Measurements from ENCODE around the gene ASPHD1. TPM values are rescaled to one million over a fixed set of nuclear protein-coding genes. Genes with fewer than 3 reads are reported as not detected.

Gene ASPHD1, protein sequence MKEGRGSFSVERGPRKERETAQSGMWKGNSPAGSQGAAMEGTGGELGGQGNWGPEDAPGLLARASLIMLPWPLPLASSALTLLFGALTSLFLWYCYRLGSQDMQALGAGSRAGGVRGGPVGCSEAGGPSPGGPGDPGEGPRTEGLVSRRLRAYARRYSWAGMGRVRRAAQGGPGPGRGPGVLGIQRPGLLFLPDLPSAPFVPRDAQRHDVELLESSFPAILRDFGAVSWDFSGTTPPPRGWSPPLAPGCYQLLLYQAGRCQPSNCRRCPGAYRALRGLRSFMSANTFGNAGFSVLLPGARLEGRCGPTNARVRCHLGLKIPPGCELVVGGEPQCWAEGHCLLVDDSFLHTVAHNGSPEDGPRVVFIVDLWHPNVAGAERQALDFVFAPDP
- 7.3 and 10.4 TPM in 2 replicates for total RNA-seq

DNA sequence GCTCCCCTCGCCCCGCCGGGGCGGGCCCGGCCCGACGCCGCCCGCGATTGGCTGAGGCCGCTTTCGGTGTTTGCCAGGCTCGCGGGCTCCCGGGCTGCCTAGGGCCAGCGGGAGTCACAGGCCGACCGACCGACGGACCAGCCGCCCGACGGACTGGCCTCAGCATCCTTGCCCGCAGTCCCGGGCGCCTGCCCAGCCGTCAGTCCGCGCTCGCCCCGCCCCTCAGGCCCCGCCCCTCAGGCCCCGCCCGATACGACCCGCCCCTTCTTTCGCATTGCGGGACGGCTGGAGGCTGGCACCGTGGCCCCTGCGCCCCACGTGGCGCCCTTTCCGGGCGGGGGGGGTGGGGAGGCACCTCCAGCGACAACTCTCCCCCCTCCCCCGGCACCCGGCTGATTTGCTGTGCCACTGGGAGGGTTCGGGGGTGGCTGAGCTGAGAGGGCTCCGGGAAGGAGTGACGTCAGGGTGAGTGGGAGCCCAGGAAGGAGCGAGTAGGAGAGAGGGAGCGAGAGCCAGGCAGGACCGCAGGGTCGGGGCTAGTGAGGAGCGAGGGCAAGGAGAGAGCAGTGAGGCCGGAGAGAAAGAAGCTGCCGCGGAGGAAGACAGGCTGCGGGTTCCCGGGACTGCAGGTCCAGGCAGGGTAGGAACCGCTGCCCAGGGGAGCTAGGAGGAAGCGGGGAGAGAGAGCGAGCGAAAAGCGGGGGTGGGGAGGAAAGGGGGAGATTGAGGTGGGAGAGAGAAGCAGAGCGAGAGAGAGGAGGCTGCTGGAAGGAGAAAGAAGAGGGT is at the start of gene ASPHD1:
TSS of gene ASPHD1 (plus strand) at position 387 of the 786 bp plus-strand sequence. CDS start 484 bp downstream, outside the sequence.

DNA sequence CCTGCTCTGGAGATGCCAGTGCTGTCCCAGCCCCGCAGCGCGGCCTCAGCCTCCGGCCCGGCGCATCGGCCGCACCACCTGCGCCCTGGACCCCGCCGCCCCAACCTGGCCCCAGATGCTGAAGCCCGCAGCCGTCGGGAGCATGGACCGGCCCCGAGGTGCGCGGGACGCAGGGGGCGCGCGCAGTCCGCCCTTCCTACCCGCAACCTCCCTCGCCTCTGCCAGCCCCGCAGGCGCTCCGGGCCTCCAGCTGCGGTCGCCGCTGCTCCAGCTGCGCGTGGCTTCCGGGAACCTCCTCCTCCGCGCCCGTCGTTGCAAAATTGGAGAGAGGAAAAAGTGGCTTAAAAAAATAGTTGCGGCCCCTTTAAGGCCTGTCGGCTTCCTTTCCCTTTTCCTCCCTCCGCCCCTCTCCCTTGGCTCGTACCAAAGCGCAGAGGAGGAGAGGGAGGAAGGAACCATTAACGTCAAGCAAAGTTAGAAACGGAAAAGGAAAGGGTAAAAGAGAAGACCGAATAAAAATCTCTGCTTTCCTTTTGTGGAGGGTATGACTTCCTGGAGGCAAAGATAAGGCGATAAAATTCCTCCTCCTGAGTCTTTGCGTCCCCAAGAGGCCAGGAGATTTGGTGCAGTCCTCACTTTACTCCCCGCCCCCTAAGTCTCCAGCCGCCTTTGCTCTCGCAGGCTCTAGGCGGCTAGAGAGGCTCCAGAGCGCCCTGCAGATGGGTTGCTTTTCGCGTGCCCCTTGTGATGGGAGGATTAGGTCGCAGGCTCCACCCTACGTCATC is 37.2 kb upstream of the ASPHD1 start, which contains the start of gene CDIPT:
TSS of gene CDIPT (minus strand) at position 343 of the 785 bp plus-strand sequence. CDS start 369 bp downstream, outside the sequence.

DNA sequence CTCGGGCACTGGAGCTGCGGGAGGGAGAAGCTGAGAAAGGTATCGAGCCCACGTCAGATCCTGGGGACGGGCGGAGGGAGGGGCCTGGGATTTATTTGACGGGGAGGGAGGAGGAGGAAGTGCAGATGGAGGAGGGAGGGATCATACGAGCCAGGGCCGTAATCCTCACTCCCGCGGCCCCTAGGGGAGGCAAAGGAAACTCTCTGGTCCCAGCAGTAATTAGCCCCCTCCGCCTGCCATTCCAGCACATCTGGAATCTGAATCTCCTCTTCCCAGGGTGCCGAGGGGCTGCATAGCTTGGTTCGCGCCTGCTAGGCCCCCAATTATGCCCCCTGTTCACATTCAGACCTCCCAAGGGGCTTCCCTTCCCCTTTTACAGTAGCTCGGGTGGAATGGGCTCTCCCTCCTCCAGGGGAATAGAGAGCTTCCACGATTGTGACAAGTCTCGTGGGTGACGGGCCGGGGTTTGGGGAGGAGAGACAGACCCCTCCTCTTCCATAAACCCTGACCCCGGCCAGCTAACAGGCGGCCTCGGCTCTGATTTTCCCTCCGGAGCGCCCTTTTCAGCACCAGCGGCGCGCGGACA is 679 bp upstream of the ASPHD1 start, which contains the start of gene SEZ6L2:
TSS of gene SEZ6L2 (minus strand) at position 35 of the 586 bp plus-strand sequence. CDS start 531 bp downstream, outside the sequence.

DNA sequence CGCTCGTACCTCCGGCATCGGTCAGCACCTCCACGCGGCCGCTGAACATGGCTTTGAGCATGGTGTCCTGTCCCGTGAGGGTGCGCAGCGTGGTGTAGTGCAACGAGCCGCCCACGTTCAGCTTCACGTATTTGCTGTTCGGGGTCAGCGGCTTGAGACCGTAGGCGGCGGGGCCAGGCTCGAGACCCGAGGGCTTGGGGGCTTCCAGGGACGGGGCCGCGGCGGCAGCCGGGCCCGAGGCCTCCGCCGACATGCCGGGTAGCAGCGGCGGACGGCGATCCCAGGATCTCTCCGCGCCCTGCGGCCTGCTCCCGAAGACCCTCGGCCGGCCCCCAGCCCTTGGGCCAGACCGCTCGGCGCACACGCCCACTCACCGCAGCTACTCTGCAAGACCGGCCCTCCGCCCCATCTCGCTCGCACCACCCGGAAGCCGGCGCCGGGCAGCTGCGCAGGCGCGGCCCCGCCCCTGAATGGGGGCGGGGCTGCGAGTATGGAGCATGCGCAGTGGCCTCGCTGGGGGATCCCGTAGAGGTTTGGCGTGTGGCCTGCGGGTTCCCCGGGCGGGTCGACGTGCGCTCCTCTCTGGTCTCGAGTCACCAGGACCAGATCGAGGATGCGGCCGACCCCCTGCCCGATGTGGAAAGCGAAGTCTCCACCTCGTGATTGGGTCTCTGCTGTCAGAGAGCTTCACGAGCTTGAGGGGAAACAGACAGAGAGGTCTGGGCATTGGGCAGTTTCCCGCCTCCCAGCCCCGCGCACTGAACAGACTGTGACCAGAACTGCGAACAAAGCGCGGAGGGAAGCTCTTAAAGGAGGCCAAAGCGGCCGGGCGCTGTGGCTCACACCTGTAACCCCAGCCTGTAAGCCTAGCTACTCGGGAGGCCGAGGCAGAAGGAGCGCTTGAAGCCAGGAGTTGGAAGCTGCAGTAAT is 25.8 kb downstream of the ASPHD1 start, which contains the start of gene KCTD13:
TSS of gene KCTD13 (minus strand) at position 446 of the 930 bp plus-strand sequence. CDS start at position 253, 193 bp downstream.

Other genes starting within 250 kb of the ASPHD1 start
- gene SPN, start 237.2 kb upstream of the ASPHD1 start, total RNA-seq, result under 0.01 and 0.09 TPM in 2 replicates
- 26.5 and 40.0 TPM in 2 replicates for gene QPRT, start 221.3 kb upstream of the ASPHD1 start, total RNA-seq
- not detected in 2 replicates for gene C16orf54, start 154.5 kb upstream of the ASPHD1 start, total RNA-seq
- not detected in 2 replicates for gene ZG16, start 122.2 kb upstream of the ASPHD1 start, total RNA-seq
- gene KIF22, start 109.7 kb upstream of the ASPHD1 start, total RNA-seq, result 5.5 and 8.0 TPM in 2 replicates
- 106 and 159 TPM in 2 replicates for gene MAZ, start 94.0 kb upstream of the ASPHD1 start, total RNA-seq
- gene PRRT2, start 88.3 kb upstream of the ASPHD1 start, total RNA-seq, result 0.92 and 1.3 TPM in 2 replicates
- gene PAGR1, start 84.3 kb upstream of the ASPHD1 start, total RNA-seq, result 11.2 and 14.2 TPM in 2 replicates
- gene MVP, start 80.0 kb upstream of the ASPHD1 start, total RNA-seq, result 338 and 371 TPM in 2 replicates
- 94.6 and 136 TPM in 2 replicates for gene CDIPT, start 37.3 kb upstream of the ASPHD1 start, total RNA-seq
- gene SEZ6L2, start 938 bp upstream of the ASPHD1 start, total RNA-seq, result 2.1 and 7.0 TPM in 2 replicates
- 3.5 and 4.8 TPM in 2 replicates for gene KCTD13, start 25.7 kb downstream of the ASPHD1 start, total RNA-seq
- gene TMEM219, start 61.6 kb downstream of the ASPHD1 start, total RNA-seq, result 81.2 and 82.3 TPM in 2 replicates
- 39.1 and 47.1 TPM in 2 replicates for gene TAOK2, start 73.4 kb downstream of the ASPHD1 start, total RNA-seq
- 5.0 and 5.6 TPM in 2 replicates for gene HIRIP3, start 95.1 kb downstream of the ASPHD1 start, total RNA-seq
- gene INO80E, start 95.8 kb downstream of the ASPHD1 start, total RNA-seq, result 11.9 and 15.2 TPM in 2 replicates
- 0.28 TPM in 1 of 2 replicates, not detected in the other for gene DOC2A, start 110.5 kb downstream of the ASPHD1 start, total RNA-seq
- gene C16orf92, start 122.7 kb downstream of the ASPHD1 start, total RNA-seq, result not detected in 2 replicates
- gene TLCD3B, start 130.8 kb downstream of the ASPHD1 start, total RNA-seq, result 0.09 TPM in 1 of 2 replicates, not detected in the other
- 617 and 861 TPM in 2 replicates for gene ALDOA, start 165.3 kb downstream of the ASPHD1 start, total RNA-seq
- gene PPP4C, start 175.5 kb downstream of the ASPHD1 start, total RNA-seq, result 193 and 224 TPM in 2 replicates
- under 0.01 and 0.09 TPM in 2 replicates for gene TBX6, start 191.4 kb downstream of the ASPHD1 start, total RNA-seq
- gene YPEL3, start 195.7 kb downstream of the ASPHD1 start, total RNA-seq, result 6.3 and 10.2 TPM in 2 replicates
- gene GDPD3, start 213.0 kb downstream of the ASPHD1 start, total RNA-seq, result 0.71 and 1.6 TPM in 2 replicates
- gene MAPK3, start 222.7 kb downstream of the ASPHD1 start, total RNA-seq, result 28.4 and 41.2 TPM in 2 replicates

All from smooth muscle cell of bladder (primary cell).